ENCODE measurements around the gene MYBPC2. TPM values are rescaled to one million over a fixed set of nuclear protein-coding genes. Genes with fewer than 3 reads are reported as not detected.

Gene MYBPC2
- total and polyA plus RNA-seq, 12 donors, result 0.03 to 1.6 TPM; not detected in 10

DNA sequence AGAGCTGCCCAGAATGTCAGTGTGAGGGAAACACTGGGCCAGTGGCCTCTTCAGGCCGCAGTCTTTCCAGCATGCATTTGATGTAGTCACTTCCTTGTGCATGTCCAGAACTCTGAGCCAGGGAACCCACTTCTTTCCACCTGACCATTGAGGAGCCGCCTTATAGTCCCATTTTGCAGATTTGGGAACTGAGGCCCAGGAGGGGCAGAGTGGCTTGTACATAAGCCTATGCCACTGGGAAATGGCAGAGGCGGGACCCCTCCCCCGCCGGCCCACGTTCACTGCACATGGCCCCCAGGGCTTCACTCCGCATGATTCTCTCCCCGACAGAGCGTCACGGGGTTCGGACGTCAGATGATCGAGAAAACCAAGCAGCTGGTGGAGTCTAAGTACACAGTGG is 19.6 kb upstream of the MYBPC2 start:
- Histone ChIP-seq H3K4me3 (no peak overlapping the region), H3K27me3 (peaks cover 9% of the 10 kb centered on the region), H3K9me3 (replicated peaks in 1 of 3) (no peaks in the 10 kb centered on the region), H3K36me3 (replicated peaks in 1 of 2) (no peaks in the 10 kb centered on the region), H3K27ac (no peak overlapping the region), H3K4me1 (replicated peaks in 1 of 2) (no peaks in the 10 kb centered on the region)
- DNase-seq, result no peak
- 95 to 100% (median 96%) methylated on average over 3 to 13 of the region's 13 CpGs for WGBS, 4 donors
- no peak for TF ChIP-seq CTCF (IDR thresholded peaks at IDR 0.05)
- no peak for TF ChIP-seq POLR2A (IDR thresholded peaks at IDR 0.05)
- intact Hi-C loops (cut with DNase I), result no loop called here

GRCh38 chr19:50413531-50413930 is 19.2 kb upstream of the MYBPC2 start:
- TF ChIP-seq CTCF (IDR thresholded peaks at IDR 0.05) (no peak), POLR2A (IDR thresholded peaks at IDR 0.05) (no peak)
- Histone ChIP-seq H3K4me3 (no peak overlapping the region), H3K36me3 (replicated peaks in 1 of 2) (no peaks in the 10 kb centered on the region), H3K27ac (no peak overlapping the region), H3K9me3 (replicated peaks in 1 of 3) (no peaks in the 10 kb centered on the region), H3K4me1 (replicated peaks in 1 of 2) (no peaks in the 10 kb centered on the region), H3K27me3 (peaks cover 12% of the 10 kb centered on the region)
- no peak for DNase-seq
- intact Hi-C loops (cut with DNase I), result no loop called here
- 95 to 99% (median 96%) methylated on average over 20 to 21 of the region's 21 CpGs for WGBS, 4 donors

DNA sequence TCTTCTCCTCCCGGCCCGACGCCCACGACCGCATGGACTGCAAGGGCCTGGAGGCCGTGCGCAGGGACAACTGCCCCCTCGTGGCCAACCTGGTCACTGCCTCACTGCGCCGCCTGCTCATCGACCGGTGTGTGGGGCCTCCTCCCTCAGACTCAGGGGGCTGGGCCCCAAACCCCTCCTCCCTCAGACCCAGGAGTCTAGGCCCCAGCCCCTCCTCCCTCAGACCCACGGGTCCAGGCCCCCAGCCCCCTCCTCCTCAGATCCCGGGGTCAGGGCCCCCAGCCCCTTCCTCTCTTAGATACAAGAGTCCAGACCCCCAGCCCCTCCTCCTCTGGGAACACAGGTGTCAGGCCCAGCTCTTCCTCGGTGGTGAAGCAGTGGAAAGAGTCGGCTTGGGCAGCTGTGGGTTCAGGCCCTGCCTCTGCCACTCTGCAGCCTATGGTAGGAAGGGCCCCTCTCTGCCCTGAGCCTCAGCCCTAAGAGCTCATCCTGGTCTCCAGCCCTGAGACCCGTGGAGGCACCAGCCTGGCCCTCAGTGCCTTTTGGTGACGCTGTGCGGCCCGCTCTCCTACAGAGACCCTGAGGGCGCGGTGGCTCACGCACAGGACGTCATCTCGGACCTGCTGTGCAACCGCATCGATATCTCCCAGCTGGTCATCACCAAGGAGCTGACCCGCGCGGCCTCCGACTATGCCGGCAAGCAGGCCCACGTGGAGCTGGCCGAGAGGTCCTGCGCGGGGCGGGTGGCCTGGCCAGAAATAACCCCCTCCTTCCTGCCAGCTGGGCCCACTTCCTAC is 17.6 kb upstream of the MYBPC2 start:
- H3K4me3 ChIP-seq, result no peak overlapping the region
- H3K36me3 ChIP-seq (replicated peaks in 1 of 2), result no peaks in the 10 kb centered on the region
- H3K9me3 ChIP-seq (replicated peaks in 1 of 3), result no peaks in the 10 kb centered on the region
- H3K4me1 ChIP-seq (replicated peaks in 1 of 2), result no peaks in the 10 kb centered on the region
- no peak overlapping the region for H3K27ac ChIP-seq
- TF ChIP-seq CTCF (IDR thresholded peaks at IDR 0.05) (peak; percentile 74 to 92 (median 82)), POLR2A (IDR thresholded peaks at IDR 0.05) (no peak)
- intact Hi-C loops (cut with DNase I), result loop anchor here (2.0 to 5.0 kb wide), 2 partner anchors 48 kb away; partner anchors contain the start of gene NAPSA (in 1 of the 2)
- WGBS, 4 donors, result 45 to 81% (median 57%) methylated on average over 12 to 37 of the region's 37 CpGs
- H3K27me3 ChIP-seq, result peaks cover 25% of the 10 kb centered on the region
- peak; percentile 60 to 86 (median 76) for DNase-seq

DNA sequence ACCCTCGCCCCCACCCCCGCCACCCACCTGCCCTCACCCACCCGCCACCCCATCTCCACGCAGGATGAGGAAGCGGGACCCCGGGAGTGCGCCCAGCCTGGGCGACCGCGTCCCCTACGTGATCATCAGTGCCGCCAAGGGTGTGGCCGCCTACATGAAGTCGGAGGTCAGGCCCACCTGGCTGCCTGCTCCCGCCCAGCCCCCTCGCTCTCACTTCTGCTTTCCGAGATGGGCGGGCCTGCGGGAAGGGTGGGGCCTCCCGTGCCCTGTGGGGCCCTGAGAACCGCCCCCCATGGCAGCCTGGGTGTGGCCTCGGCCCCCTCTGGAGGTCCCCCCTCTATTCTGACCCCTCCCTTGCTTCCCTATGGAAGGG is 17.0 kb upstream of the MYBPC2 start:
- H3K27me3 ChIP-seq, result peaks cover 27% of the 10 kb centered on the region
- no peak overlapping the region for H3K27ac ChIP-seq
- intact Hi-C loops (cut with DNase I), result loop anchor here (2.0 to 5.0 kb wide), 2 partner anchors 48 to 49 kb away; partner anchors contain the start of gene NAPSA (in 1 of the 2)
- H3K4me1 ChIP-seq (replicated peaks in 1 of 2), result no peaks in the 10 kb centered on the region
- TF ChIP-seq POLR2A (IDR thresholded peaks at IDR 0.05), result no peak
- TF ChIP-seq CTCF (IDR thresholded peaks at IDR 0.05), result no peak
- no peaks in the 10 kb centered on the region for H3K9me3 ChIP-seq (replicated peaks in 1 of 3)
- DNase-seq, result peak in 1 of 7 donors; percentile 42
- no peaks in the 10 kb centered on the region for H3K36me3 ChIP-seq (replicated peaks in 1 of 2)
- H3K4me3 ChIP-seq, result no peak overlapping the region
- WGBS, 4 donors, result 60 to 96% (median 80%) methylated on average over 1 to 22 of the region's 22 CpGs
